ENCODE measurements around the gene TMUB1.
A peak's percentile ranks its signal among the peaks of the same experiment; 100 is the strongest.

TMUB1 gene

GRCh38 chr7:151117565-151117964, 34.3 kb upstream of the TMUB1 start:
- no peak overlapping the region for H3K4me3 ChIP-seq
- H4K20me1 ChIP-seq: peaks cover 75 to 100% (median 97%) of the 10 kb centered on the region in 11 experiments
- no peak overlapping the region; a peak in 1 of 22 replicates for H3K27ac ChIP-seq
- H3K9me3 ChIP-seq (replicated peaks in 1 of 11): no peaks in the 10 kb centered on the region
- H3K36me3 ChIP-seq: peaks cover 20 to 92% (median 54%) of the 10 kb centered on the region in 11 experiments
- peak overlapping the region in 4 of 11 experiments; percentile 8 to 51 (median 27); a peak in 4 of 22 replicates for H3K9ac ChIP-seq
- no peak for TF ChIP-seq Cebpa-rat (IDR thresholded peaks at IDR 0.05)
- H3K27me3 ChIP-seq: peaks cover 6 to 37% (median 24%) of the 10 kb centered on the region in 11 experiments; a peak in 19 of 22 replicates
- peaks cover 12 to 35% (median 22%) of the 10 kb centered on the region in 10 experiments; a peak in 18 of 20 replicates for H3K4me1 ChIP-seq
- peak overlapping the region in 8 of 11 experiments; percentile 10 to 53 (median 36); a peak in 13 of 22 replicates for H3K4me2 ChIP-seq

- Histone ChIP-seq H3K4me3 (no peak overlapping the region), H3K9me3 (replicated peaks in 1 of 11) (no peaks in the 10 kb centered on the region), H3K27me3 (peaks cover 6 to 37% (median 24%) of the 10 kb centered on the region in 11 experiments; a peak in 19 of 22 replicates), H3K27ac (no peak overlapping the region; a peak in 1 of 22 replicates), H3K9ac (peak overlapping the region in 5 of 11 experiments; percentile 8 to 51 (median 32); a peak in 8 of 22 replicates), H3K36me3 (peaks cover 20 to 92% (median 48%) of the 10 kb centered on the region in 11 experiments), H4K20me1 (peaks cover 82 to 100% (median 97%) of the 10 kb centered on the region in 11 experiments), H3K4me2 (peak overlapping the region in 9 of 11 experiments; percentile 10 to 53 (median 35); a peak in 13 of 22 replicates), H3K4me1 (peaks cover 12 to 35% (median 22%) of the 10 kb centered on the region in 10 experiments; a peak in 18 of 20 replicates)
- no peak for TF ChIP-seq Cebpa-rat (IDR thresholded peaks at IDR 0.05)
These were observed 33.5 kb upstream of the TMUB1 start for GRCh38 chr7:151116603-151117440.

GRCh38 chr7:151115836-151116418, 32.6 kb upstream of the TMUB1 start:
- peaks cover 83 to 100% (median 97%) of the 10 kb centered on the region in 11 experiments for H4K20me1 ChIP-seq
- peak overlapping the region in 3 of 11 experiments; percentile 22 to 51 (median 47); a peak in 4 of 22 replicates for H3K9ac ChIP-seq
- no peak for TF ChIP-seq Cebpa-rat (IDR thresholded peaks at IDR 0.05)

GRCh38 chr7:151115121-151115835, 32.0 kb upstream of the TMUB1 start:
- Histone ChIP-seq H3K27me3 (peaks cover 6 to 37% (median 24%) of the 10 kb centered on the region in 11 experiments; a peak in 19 of 22 replicates), H3K4me3 (peak overlapping the region in 2 of 10 experiments; percentile 20 to 40; a peak in 1 of 20 replicates), H3K4me1 (peaks cover 12 to 45% (median 22%) of the 10 kb centered on the region in 10 experiments; a peak in 18 of 20 replicates), H3K9me3 (replicated peaks in 1 of 11) (no peaks in the 10 kb centered on the region), H3K9ac (no peak overlapping the region; a peak in 1 of 22 replicates), H3K36me3 (peaks cover 18 to 82% (median 32%) of the 10 kb centered on the region in 11 experiments; a peak in 21 of 22 replicates), H4K20me1 (peaks cover 86 to 100% (median 98%) of the 10 kb centered on the region in 11 experiments), H3K27ac (no peak overlapping the region), H3K4me2 (peak overlapping the region in 8 of 11 experiments; percentile 5 to 48 (median 34); a peak in 11 of 22 replicates)
- no peak for TF ChIP-seq Cebpa-rat (IDR thresholded peaks at IDR 0.05)

More at GRCh38 chr7:151115836-151116418, 32.6 kb upstream of the TMUB1 start:
- no peaks in the 10 kb centered on the region for H3K9me3 ChIP-seq (replicated peaks in 1 of 11)
- peak overlapping the region in 3 of 11 experiments; percentile 34 to 37 (median 35); a peak in 4 of 22 replicates for H3K4me2 ChIP-seq
- peaks cover 20 to 88% (median 39%) of the 10 kb centered on the region in 11 experiments for H3K36me3 ChIP-seq
- H3K4me1 ChIP-seq: peaks cover 12 to 39% (median 22%) of the 10 kb centered on the region in 10 experiments; a peak in 18 of 20 replicates
- peaks cover 6 to 37% (median 24%) of the 10 kb centered on the region in 11 experiments; a peak in 19 of 22 replicates for H3K27me3 ChIP-seq
- H3K27ac ChIP-seq: no peak overlapping the region
- H3K4me3 ChIP-seq: no peak overlapping the region

- Histone ChIP-seq H3K4me2 (peak overlapping the region in 3 of 11 experiments; percentile 34 to 41 (median 37); a peak in 2 of 22 replicates), H3K9me3 (replicated peaks in 1 of 11) (no peaks in the 10 kb centered on the region), H4K20me1 (peaks cover 93 to 100% (median 98%) of the 10 kb centered on the region in 11 experiments), H3K4me3 (peak overlapping the region in 1 of 10 experiments; percentile 20; a peak in 1 of 20 replicates), H3K4me1 (peaks cover 12 to 45% (median 24%) of the 10 kb centered on the region in 10 experiments; a peak in 18 of 20 replicates), H3K36me3 (peaks cover 10 to 73% (median 24%) of the 10 kb centered on the region in 11 experiments; a peak in 21 of 22 replicates), H3K27ac (no peak overlapping the region), H3K9ac (no peak overlapping the region; a peak in 1 of 22 replicates), H3K27me3 (peaks cover 6 to 37% (median 24%) of the 10 kb centered on the region in 11 experiments; a peak in 19 of 22 replicates)
- no peak for TF ChIP-seq Cebpa-rat (IDR thresholded peaks at IDR 0.05)
These were observed 31.1 kb upstream of the TMUB1 start for GRCh38 chr7:151114151-151115090.

- Histone ChIP-seq H3K27me3 (peaks cover 6 to 37% (median 24%) of the 10 kb centered on the region in 11 experiments; a peak in 19 of 22 replicates), H3K9me3 (replicated peaks in 1 of 11) (no peaks in the 10 kb centered on the region), H4K20me1 (peaks cover 93 to 100% (median 98%) of the 10 kb centered on the region in 11 experiments), H3K9ac (peak overlapping the region in 2 of 11 experiments; percentile 7 to 34; a peak in 2 of 22 replicates), H3K4me3 (no peak overlapping the region), H3K4me2 (no peak overlapping the region), H3K4me1 (peaks cover 12 to 47% (median 27%) of the 10 kb centered on the region in 10 experiments; a peak in 18 of 20 replicates), H3K36me3 (peaks cover 1 to 65% (median 15%) of the 10 kb centered on the region in 11 experiments; a peak in 18 of 22 replicates), H3K27ac (no peak overlapping the region)
- no peak for TF ChIP-seq Cebpa-rat (IDR thresholded peaks at IDR 0.05)
These were observed 30.3 kb upstream of the TMUB1 start for GRCh38 chr7:151113344-151114150.
